ENCODE data around the gene DCLK1. TPM values are rescaled to one million over a fixed set of nuclear protein-coding genes. Genes with fewer than 3 reads are reported as not detected.

The DCLK1 gene
- total RNA-seq, 1 experiment from 2014 or later = not detected

- Mint-ChIP-seq H3K4me1 (ENCODE audit: low read depth, unreplicated experiment) (no peaks in the 10 kb centered on the region), H3K36me3 (ENCODE audit: insufficient read depth, unreplicated experiment) (no peaks in the 10 kb centered on the region), H3K27me3 (ENCODE audit: insufficient read depth, unreplicated experiment) (peaks cover 3% of the 10 kb centered on the region), H3K9me3 (ENCODE audit: unreplicated experiment) (no peaks in the 10 kb centered on the region), H3K27ac (ENCODE audit: unreplicated experiment) (no peak overlapping the region), H3K4me3 (ENCODE audit: unreplicated experiment) (no peak overlapping the region)
- Histone ChIP-seq H3K36me3 (ENCODE audit: control insufficient read depth, insufficient read depth, low read length) (no peaks in the 10 kb centered on the region), H3K4me1 (no peaks in the 10 kb centered on the region), H3K27me3 (replicated peaks; ENCODE audit: control insufficient read depth, insufficient read depth, low read length) (no peaks in the 10 kb centered on the region), H3K9me3 (no peaks in the 10 kb centered on the region), H3K4me3 (ENCODE audit: low read depth, low read length) (no peak overlapping the region)
- ChIA-PET POLR2A (no interaction called here), CTCF (no interaction called here)
- no peak for DNase-seq
- intact Hi-C loops (cut with micrococcal nuclease; ENCODE audit: unreplicated experiment) = no loop called here
- no TSS peak for BruUV-seq (replicated peaks)
- TF ChIP-seq CTCF (IDR thresholded peaks at IDR 0.05; ENCODE audit: insufficient read depth in 1 of 2, low read depth in 1 of 2, low read length in 1 of 2, severe bottlenecking in 1 of 2, unreplicated experiment in 1 of 2) = no peak
Measured at GRCh38 chr13:35824395-35824794, 306.8 kb downstream of the DCLK1 start.

GRCh38 chr13:35822666-35823065, 308.5 kb downstream of the DCLK1 start:
- H3K4me1 Mint-ChIP-seq (ENCODE audit: low read depth, unreplicated experiment) = no peaks in the 10 kb centered on the region
- Histone ChIP-seq H3K4me1 (no peaks in the 10 kb centered on the region), H3K36me3 (ENCODE audit: control insufficient read depth, insufficient read depth, low read length) (no peaks in the 10 kb centered on the region), H3K4me3 (ENCODE audit: low read depth, low read length) (no peak overlapping the region), H3K27me3 (replicated peaks; ENCODE audit: control insufficient read depth, insufficient read depth, low read length) (no peaks in the 10 kb centered on the region), H3K9me3 (no peaks in the 10 kb centered on the region)
- H3K27ac Mint-ChIP-seq (ENCODE audit: unreplicated experiment) = no peak overlapping the region
- no peaks in the 10 kb centered on the region for H3K27me3 Mint-ChIP-seq (ENCODE audit: insufficient read depth, unreplicated experiment)
- intact Hi-C loops (cut with micrococcal nuclease; ENCODE audit: unreplicated experiment) = no loop called here
- TF ChIP-seq CTCF (IDR thresholded peaks at IDR 0.05; ENCODE audit: insufficient read depth in 1 of 2, low read depth in 1 of 2, low read length in 1 of 2, severe bottlenecking in 1 of 2, unreplicated experiment in 1 of 2) = no peak
- ChIA-PET CTCF (no interaction called here), POLR2A (no interaction called here)
- BruUV-seq (replicated peaks) = no TSS peak
- DNase-seq = no peak
- H3K4me3 Mint-ChIP-seq (ENCODE audit: unreplicated experiment) = no peak overlapping the region
- H3K9me3 Mint-ChIP-seq (ENCODE audit: unreplicated experiment) = no peaks in the 10 kb centered on the region
- no peaks in the 10 kb centered on the region for H3K36me3 Mint-ChIP-seq (ENCODE audit: insufficient read depth, unreplicated experiment)

- H3K27me3 Mint-ChIP-seq (ENCODE audit: insufficient read depth, unreplicated experiment) = no peaks in the 10 kb centered on the region
- DNase-seq = no peak
- Histone ChIP-seq H3K9me3 (no peaks in the 10 kb centered on the region), H3K27me3 (replicated peaks; ENCODE audit: control insufficient read depth, insufficient read depth, low read length) (no peaks in the 10 kb centered on the region), H3K4me1 (no peaks in the 10 kb centered on the region), H3K36me3 (ENCODE audit: control insufficient read depth, insufficient read depth, low read length) (no peaks in the 10 kb centered on the region), H3K4me3 (ENCODE audit: low read depth, low read length) (no peak overlapping the region)
- ChIA-PET CTCF (interaction anchor here (1.0 to 1.2 kb wide), 2 partner anchors 21 to 29 kb away, joined by 3 to 8 read pairs; no protein-coding TSS in a partner anchor), POLR2A (interaction anchor here (0.6 kb wide), 1 partner anchor 504 kb away, joined by 3 read pairs; no protein-coding TSS in a partner anchor)
- peak; percentile 51 to 68 for TF ChIP-seq CTCF (IDR thresholded peaks at IDR 0.05; ENCODE audit: insufficient read depth in 1 of 2, low read depth in 1 of 2, low read length in 1 of 2, severe bottlenecking in 1 of 2, unreplicated experiment in 1 of 2)
- BruUV-seq (replicated peaks) = no TSS peak
- H3K9me3 Mint-ChIP-seq (ENCODE audit: unreplicated experiment) = no peaks in the 10 kb centered on the region
- no peak overlapping the region for H3K4me3 Mint-ChIP-seq (ENCODE audit: unreplicated experiment)
- no peak overlapping the region for H3K27ac Mint-ChIP-seq (ENCODE audit: unreplicated experiment)
- intact Hi-C loops (cut with micrococcal nuclease; ENCODE audit: unreplicated experiment) = no loop called here
- H3K36me3 Mint-ChIP-seq (ENCODE audit: insufficient read depth, unreplicated experiment) = no peaks in the 10 kb centered on the region
- H3K4me1 Mint-ChIP-seq (ENCODE audit: low read depth, unreplicated experiment) = no peaks in the 10 kb centered on the region
Measured at GRCh38 chr13:35818633-35819067, 312.5 kb downstream of the DCLK1 start.
